ENCODE data around the gene OSBPL9.

- TF ChIP-seq CTCF (IDR thresholded peaks at IDR 0.05) (no peak), POLR2AphosphoS5 (IDR thresholded peaks at IDR 0.05) (no peak)
These were observed 178.0 kb downstream of the OSBPL9 start for GRCh38 chr1:51794868-51795267.
